H9 (cell line): ENCODE measurements around the gene RDH12. TPM values are rescaled to one million over a fixed set of nuclear protein-coding genes. Genes with fewer than 3 reads are reported as not detected.

Experiments
- DNase-seq: peaks from one replicate; pipeline ENCODE4 v3.0.0-alpha.2; 2017
- H2AFZ ChIP-seq: one replicate; pipeline ENCODE4 v1.6.1; 2013; ENCODE audit warnings: mild to moderate bottlenecking, low read length, control low read depth, moderate library complexity
- H2AK5ac ChIP-seq: 2 replicates; pipeline ENCODE4 v1.6.1; 2013; ENCODE audit warnings: low read length, control low read depth, mixed read lengths; ENCODE audit not compliant: insufficient read length
- H2BK120ac ChIP-seq: one replicate; pipeline ENCODE4 v1.6.1; 2013; ENCODE audit warnings: low read depth, mild to moderate bottlenecking, low read length, control low read depth, inconsistent platforms; ENCODE audit not compliant: poor library complexity, severe bottlenecking
- H2BK12ac ChIP-seq: 2 replicates; pipeline ENCODE4 v1.6.1; 2013; ENCODE audit warnings: low read length, control low read depth, mixed read lengths, low read depth; ENCODE audit not compliant: insufficient read length
- H2BK15ac ChIP-seq: 2 replicates; pipeline ENCODE4 v1.6.1; 2013; ENCODE audit warnings: low read depth, low read length, control low read depth
- H2BK20ac ChIP-seq: one replicate; pipeline ENCODE4 v1.6.1; 2013; ENCODE audit warnings: low read depth, mild to moderate bottlenecking, low read length, control low read depth, inconsistent platforms; ENCODE audit not compliant: poor library complexity, severe bottlenecking
- H2BK5ac ChIP-seq: 2 replicates; pipeline ENCODE4 v1.6.1; 2013; ENCODE audit warnings: low read length, control low read depth, mixed read lengths; ENCODE audit not compliant: insufficient read length
- H3K14ac ChIP-seq: 2 replicates; pipeline ENCODE4 v1.6.1; 2013; ENCODE audit warnings: low read length, control low read depth; ENCODE audit not compliant: insufficient read depth
- H3K18ac ChIP-seq: 2 replicates; pipeline ENCODE4 v1.6.1; 2013; ENCODE audit warnings: low read depth, mild to moderate bottlenecking, mixed read lengths, low read length, control low read depth; ENCODE audit not compliant: insufficient read length
- H3K23ac ChIP-seq: 2 replicates; pipeline ENCODE4 v1.6.1; 2013; ENCODE audit warnings: low read length, control low read depth, mixed read lengths, low read depth; ENCODE audit not compliant: insufficient read length
- H3K23me2 ChIP-seq: 2 replicates; pipeline ENCODE4 v1.6.1; 2013; ENCODE audit warnings: low read depth, mild to moderate bottlenecking, mixed read lengths, low read length, control low read depth; ENCODE audit not compliant: insufficient read length, poor library complexity, severe bottlenecking
- H3K27ac ChIP-seq: 2 replicates; pipeline ENCODE4 v1.5.1; 2013; ENCODE audit warnings: low read length, control low read depth, mixed read lengths, low read depth; ENCODE audit not compliant: insufficient read length
- H3K27me3 ChIP-seq: 2 replicates; pipeline ENCODE4 v1.6.1; 2013; ENCODE audit warnings: low read length, control low read depth, inconsistent platforms; ENCODE audit not compliant: insufficient read depth
- H3K4ac ChIP-seq: 2 replicates; pipeline ENCODE4 v1.6.1; 2013; ENCODE audit warnings: low read depth, mild to moderate bottlenecking, control low read depth, inconsistent platforms, low read length, moderate library complexity
- H3K4me1 ChIP-seq: 2 replicates; pipeline ENCODE4 v1.6.1; 2013; ENCODE audit warnings: low read length, control low read depth, inconsistent platforms; ENCODE audit not compliant: insufficient read depth
- H3K4me2 ChIP-seq: 2 replicates; pipeline ENCODE4 v1.6.1; 2013; ENCODE audit warnings: low read length, control low read depth, mixed read lengths; ENCODE audit not compliant: insufficient read length, insufficient read depth
- H3K56ac ChIP-seq: 2 replicates; pipeline ENCODE4 v1.6.1; 2013; ENCODE audit warnings: low read depth, mild to moderate bottlenecking, mixed read lengths, low read length, control low read depth; ENCODE audit not compliant: insufficient read length
- H3K79me1 ChIP-seq: 2 replicates; pipeline ENCODE4 v1.6.1; 2013; ENCODE audit warnings: low read depth, mild to moderate bottlenecking, moderate library complexity, low read length, control low read depth, inconsistent platforms; ENCODE audit not compliant: insufficient read depth, poor library complexity, severe bottlenecking
- H3K79me2 ChIP-seq: 2 replicates; pipeline ENCODE4 v1.6.1; 2013; ENCODE audit warnings: low read length, control low read depth, inconsistent platforms; ENCODE audit not compliant: insufficient read depth
- H3K9ac ChIP-seq: 2 replicates; pipeline ENCODE4 v1.6.1; 2013; ENCODE audit warnings: low read length, control low read depth, mixed read lengths; ENCODE audit not compliant: insufficient read length; ENCODE audit errors: extremely low read depth
- H3K9me3 ChIP-seq: one replicate; pipeline ENCODE4 v1.6.1; 2013; ENCODE audit warnings: low read depth, low read length, inconsistent platforms; ENCODE audit not compliant: control insufficient read depth
- H3T11ph ChIP-seq: one replicate; pipeline ENCODE4 v1.6.1; 2013; ENCODE audit warnings: mild to moderate bottlenecking, low read length, control low read depth, inconsistent platforms
- H4K20me1 ChIP-seq: one replicate; pipeline ENCODE4 v1.6.1; 2013; ENCODE audit not compliant: control insufficient read depth, insufficient read length, insufficient read depth
- H4K5ac ChIP-seq: 2 replicates; pipeline ENCODE4 v1.6.1; 2013; ENCODE audit warnings: low read depth, mild to moderate bottlenecking, mixed read lengths, low read length, control low read depth; ENCODE audit not compliant: insufficient read length
- H4K8ac ChIP-seq: replicated peaks from 2 replicates; pipeline ENCODE4 v1.6.1; 2013; ENCODE audit warnings: low read length, control low read depth, mixed read lengths, low read depth; ENCODE audit not compliant: insufficient read length
- H4K91ac ChIP-seq: 2 replicates; pipeline ENCODE4 v1.6.1; 2013; ENCODE audit warnings: low read depth, mild to moderate bottlenecking, moderate library complexity, mixed read lengths, low read length, control low read depth; ENCODE audit not compliant: insufficient read length
- H3K27ac Mint-ChIP-seq, 3 experiments: 2 replicates in 2 of 3; 3 replicates in 1 of 3; pipeline ENCODE4 v1.8.0; 2020 to 2021; ENCODE audit warnings: mixed read lengths in 3 of 3, mild to moderate bottlenecking in 1 of 3, moderate library complexity in 1 of 3
- H3K27me3 Mint-ChIP-seq: 2 replicates; pipeline ENCODE4 v1.8.0; 2021; ENCODE audit warnings: low read depth, mild to moderate bottlenecking, moderate library complexity, mixed read lengths
- H3K36me3 Mint-ChIP-seq, 3 experiments: 2 replicates in 2 of 3; 3 replicates in 1 of 3; pipeline ENCODE4 v1.8.0; 2020 to 2021; ENCODE audit warnings: low read depth in 3 of 3, mixed read lengths in 3 of 3; ENCODE audit not compliant: insufficient read depth in 1 of 3
- H3K4me1 Mint-ChIP-seq, 2 experiments: 2 replicates each; pipeline ENCODE4 v1.8.0; 2020; ENCODE audit warnings: mixed read lengths in 2 of 2
- H3K4me3 Mint-ChIP-seq, 2 experiments: 2 replicates in 1 of 2; 3 replicates in 1 of 2; pipeline ENCODE4 v1.8.0; 2020 to 2021; ENCODE audit warnings: mild to moderate bottlenecking in 2 of 2, mixed read lengths in 2 of 2, moderate library complexity in 1 of 2
- H3K9me3 Mint-ChIP-seq, 2 experiments: 2 replicates in 1 of 2; 3 replicates in 1 of 2; pipeline ENCODE4 v1.8.0; 2020; ENCODE audit warnings: mild to moderate bottlenecking in 2 of 2, mixed read lengths in 2 of 2, moderate library complexity in 1 of 2
- WGBS: extraction: QIAGEN DNeasy Blood & Tissue Kit; methylation state at CpG from one replicate; pipeline ENCODE4 v1.1.7; 2013; ENCODE audit warnings: missing lambda C conversion rate, low lambda C conversion rate, mixed read lengths; ENCODE audit not compliant: insufficient read length; ENCODE audit errors: extremely low coverage; 5-methylcytosine and 5-hydroxymethylcytosine counted together
- total RNA-seq: library from RNA; stranded (reverse); gene quantifications from 2 replicates; pipeline ENCODE4 v1.2.1, GENCODE V29; 2021
- TF ChIP-seq, protein P1 (sequence below): fragments of 200-600 bp; sonication (generic); conservative IDR thresholded peaks from 3 replicates; pipeline ENCODE4 v1.8.0; 2021; ENCODE audit warnings: antibody characterized with exemption, mild to moderate bottlenecking

The RDH12 gene
- total RNA-seq, 1 experiment from 2014 or later = 0.74 TPM

DNA sequence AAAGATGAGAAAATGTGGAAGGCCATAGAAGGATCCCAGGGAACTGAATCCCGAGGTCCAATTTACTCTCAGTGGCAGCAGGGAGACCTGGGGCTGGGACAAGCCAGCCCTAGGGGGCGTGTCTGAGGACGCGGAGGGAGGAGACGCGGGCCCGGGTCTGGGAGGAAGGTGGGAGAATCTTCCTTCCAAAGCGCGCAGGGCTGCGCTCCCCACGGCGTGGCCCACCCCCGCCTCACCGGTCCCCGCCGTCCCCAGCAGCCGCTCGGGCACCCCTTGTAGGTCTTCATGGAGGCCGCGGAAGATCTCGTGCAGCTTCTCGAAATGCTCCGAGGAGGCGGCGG is 27.6 kb upstream of the RDH12 start:
- Histone ChIP-seq H3K79me2 (peaks cover 4% of the 10 kb centered on the region; the same call in 1 of the 2 replicates), H3T11ph (no peak overlapping the region), H3K9ac (peak overlapping the region; percentile 79), H2BK12ac (no peak overlapping the region), H3K4me2 (peak overlapping the region; percentile 52), H4K20me1 (no peaks in the 10 kb centered on the region), H3K27ac (no peak overlapping the region), H3K9me3 (no peaks in the 10 kb centered on the region), H2BK20ac (no peak overlapping the region), H2AK5ac (no peak overlapping the region), H3K23ac (no peak overlapping the region), H3K14ac (no peak overlapping the region; the same call in 1 of the 2 replicates), H3K4me1 (peaks cover 2% of the 10 kb centered on the region; the same call in 1 of the 2 replicates), H3K56ac (no peak overlapping the region), H4K91ac (no peak overlapping the region), H4K5ac (no peak overlapping the region), H2BK5ac (no peak overlapping the region), H4K8ac (no peak overlapping the region), H3K79me1 (no peaks in the 10 kb centered on the region), H3K23me2 (peaks cover 5% of the 10 kb centered on the region), H2BK15ac (no peak overlapping the region), H3K4ac (no peak overlapping the region), H2AFZ (no peak overlapping the region), H3K27me3 (no peaks in the 10 kb centered on the region), H3K18ac (no peak overlapping the region), H2BK120ac (no peak overlapping the region)
- peaks cover 9 to 27% (median 26%) of the 10 kb centered on the region in 3 experiments for H3K36me3 Mint-ChIP-seq
- no peaks in the 10 kb centered on the region; the same call in 1 of the 2 replicates for H3K27me3 Mint-ChIP-seq
- WGBS = no CpG with 5 or more reads among the region's 25 CpGs
- peaks cover 15 to 19% of the 10 kb centered on the region in 2 experiments for H3K4me1 Mint-ChIP-seq
- peak overlapping the region in 2 of 3 experiments; percentile 15 to 53; a peak in 4 of 7 replicates for H3K27ac Mint-ChIP-seq
- peak; percentile 78 for DNase-seq
- H3K9me3 Mint-ChIP-seq = no peaks in the 10 kb centered on the region; a peak in 1 of 5 replicates
- peak overlapping the region; percentile 75 to 83 for H3K4me3 Mint-ChIP-seq
- TF ChIP-seq, protein P1, sequence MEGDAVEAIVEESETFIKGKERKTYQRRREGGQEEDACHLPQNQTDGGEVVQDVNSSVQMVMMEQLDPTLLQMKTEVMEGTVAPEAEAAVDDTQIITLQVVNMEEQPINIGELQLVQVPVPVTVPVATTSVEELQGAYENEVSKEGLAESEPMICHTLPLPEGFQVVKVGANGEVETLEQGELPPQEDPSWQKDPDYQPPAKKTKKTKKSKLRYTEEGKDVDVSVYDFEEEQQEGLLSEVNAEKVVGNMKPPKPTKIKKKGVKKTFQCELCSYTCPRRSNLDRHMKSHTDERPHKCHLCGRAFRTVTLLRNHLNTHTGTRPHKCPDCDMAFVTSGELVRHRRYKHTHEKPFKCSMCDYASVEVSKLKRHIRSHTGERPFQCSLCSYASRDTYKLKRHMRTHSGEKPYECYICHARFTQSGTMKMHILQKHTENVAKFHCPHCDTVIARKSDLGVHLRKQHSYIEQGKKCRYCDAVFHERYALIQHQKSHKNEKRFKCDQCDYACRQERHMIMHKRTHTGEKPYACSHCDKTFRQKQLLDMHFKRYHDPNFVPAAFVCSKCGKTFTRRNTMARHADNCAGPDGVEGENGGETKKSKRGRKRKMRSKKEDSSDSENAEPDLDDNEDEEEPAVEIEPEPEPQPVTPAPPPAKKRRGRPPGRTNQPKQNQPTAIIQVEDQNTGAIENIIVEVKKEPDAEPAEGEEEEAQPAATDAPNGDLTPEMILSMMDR = 0 out of 3 replicates have a peak, but pooled peaks have one; percentile 32
